H1 (cell line): Measurements from ENCODE around the gene CHST13. TPM values are rescaled to one million over a fixed set of nuclear protein-coding genes. Genes with fewer than 3 reads are reported as not detected.

Source experiments
- CTCF ChIA-PET: fragments of 300-600 bp; sonication (Branson Sonifier 250); formaldehyde crosslinking; loops from one replicate; lab custom pipeline; 2021; ENCODE audit not compliant: partially characterized antibody; lab: Charles Lee
- POLR2A ChIA-PET: fragments of 300-600 bp; sonication (Branson Sonifier 250); formaldehyde crosslinking; loops from one replicate; lab custom pipeline; 2021; ENCODE audit warnings: inconsistent platforms; ENCODE audit not compliant: partially characterized antibody; lab: Charles Lee
- DNase-seq, 2 experiments: peaks; one replicate each; pipeline versions ENCODE4 v3.0.0 to v3.0.0-alpha.2; 2010 to 2022; ENCODE audit warnings: low spot score in 2 of 2, low read depth in 1 of 2, mixed read lengths in 1 of 2
- FAIRE-seq: peaks from 2 replicates; lab custom pipeline; 2011; peaks lifted over from hg19 to GRCh38; lab: Jason Lieb, UNC
- H2AFZ ChIP-seq: 2 replicates; pipeline ENCODE4 v1.8.1; 2012; ENCODE audit warnings: low read length, inconsistent platforms
- H2AK5ac ChIP-seq: 2 replicates; pipeline ENCODE4 v1.6.1; 2013; ENCODE audit warnings: low read depth, low read length
- H2BK120ac ChIP-seq: replicated peaks from 2 replicates; pipeline ENCODE3; 2013; ENCODE audit warnings: low read depth, low read length, inconsistent platforms
- H2BK12ac ChIP-seq: 2 replicates; pipeline ENCODE4 v1.6.1; 2013; ENCODE audit warnings: low read depth, low read length
- H2BK15ac ChIP-seq: 2 replicates; pipeline ENCODE4 v1.6.1; 2013; ENCODE audit warnings: low read length
- H2BK20ac ChIP-seq: 2 replicates; pipeline ENCODE4 v1.6.1; 2013; ENCODE audit warnings: low read length
- H2BK5ac ChIP-seq: 2 replicates; pipeline ENCODE4 v1.6.1; 2013; ENCODE audit warnings: low read depth, low read length
- H3K14ac ChIP-seq: 2 replicates; pipeline ENCODE4 v1.6.1; 2013; ENCODE audit warnings: inconsistent platforms; ENCODE audit not compliant: insufficient read length
- H3K18ac ChIP-seq: 2 replicates; pipeline ENCODE4 v1.6.1; 2013; ENCODE audit warnings: low read length; ENCODE audit errors: extremely low read depth
- H3K23ac ChIP-seq: 2 replicates; pipeline ENCODE4 v1.6.1; 2013; ENCODE audit warnings: inconsistent platforms; ENCODE audit not compliant: insufficient read length
- H3K23me2 ChIP-seq: 2 replicates; pipeline ENCODE4 v1.6.1; 2013; ENCODE audit warnings: low read depth, low read length
- H3K27ac ChIP-seq: 2 replicates; pipeline ENCODE4 v1.6.1; 2011; ENCODE audit warnings: low read depth, low read length, inconsistent platforms
- H3K27me3 ChIP-seq, 4 experiments: replicated peaks in 1 of 4; 1 replicate in 1 of 4; 2 replicates in 3 of 4; pipeline versions ENCODE4 v1.6.1 to v1.8.1; 2011 to 2013; ENCODE audit warnings: low read length in 3 of 4, mild to moderate bottlenecking in 3 of 4, inconsistent platforms in 2 of 4, mixed read lengths in 2 of 4, moderate library complexity in 1 of 4; ENCODE audit not compliant: control insufficient read depth in 3 of 4, insufficient read depth in 3 of 4; ENCODE audit errors: extremely low read depth in 1 of 4
- H3K36me3 ChIP-seq, 4 experiments: 2 replicates each; pipeline versions ENCODE4 v1.6.1 to v1.8.1; 2011 to 2013; ENCODE audit warnings: mild to moderate bottlenecking in 4 of 4, low read length in 3 of 4, moderate library complexity in 2 of 4, control low read depth in 1 of 4, inconsistent platforms in 1 of 4; ENCODE audit not compliant: insufficient read depth in 4 of 4, control insufficient read depth in 2 of 4
- H3K4ac ChIP-seq: replicated peaks from 2 replicates; pipeline ENCODE3; 2013; ENCODE audit warnings: low read length, low read depth, mixed read lengths, inconsistent platforms; ENCODE audit not compliant: insufficient read length
- H3K4me1 ChIP-seq, 4 experiments: replicated peaks in 1 of 4; 1 replicate in 1 of 4; 2 replicates in 3 of 4; pipeline versions ENCODE4 v1.6.1 to v1.8.1; 2011 to 2013; ENCODE audit warnings: low read length in 3 of 4, inconsistent platforms in 2 of 4, mixed read lengths in 1 of 4; ENCODE audit not compliant: insufficient read depth in 4 of 4, control insufficient read depth in 3 of 4
- H3K4me2 ChIP-seq, 2 experiments: 2 replicates each; pipeline versions ENCODE4 v1.6.1 to v1.8.1; 2011 to 2013; ENCODE audit warnings: low read depth in 2 of 2, low read length in 2 of 2, control low read depth in 1 of 2, inconsistent platforms in 1 of 2, mild to moderate bottlenecking in 1 of 2; ENCODE audit not compliant: insufficient read depth in 1 of 2
- H3K4me3 ChIP-seq, 4 experiments: fragments of 200-600, 300-600 bp in 1 of 4; sonication (generic), shearing (Covaris generic), sonication (Bioruptor Twin) in 1 of 4; 2 replicates each; pipeline versions ENCODE4 v1.5.1 to v1.8.1; 2011 to 2016; ENCODE audit warnings: low read length in 4 of 4, low read depth in 3 of 4, control low read depth in 2 of 4, inconsistent platforms in 2 of 4, mild to moderate bottlenecking in 2 of 4, mixed read lengths in 1 of 4, moderate library complexity in 1 of 4; ENCODE audit not compliant: insufficient read depth in 2 of 4; ENCODE audit errors: extremely low read depth in 1 of 4
- H3K56ac ChIP-seq: replicated peaks from 2 replicates; pipeline ENCODE3; 2013; ENCODE audit warnings: low read depth, mild to moderate bottlenecking, mixed read lengths, low read length, inconsistent platforms; ENCODE audit not compliant: insufficient read length
- H3K79me1 ChIP-seq: 2 replicates; pipeline ENCODE4 v1.6.1; 2013; ENCODE audit warnings: low read depth, low read length, control low read depth
- H3K79me2 ChIP-seq, 2 experiments: 2 replicates each; pipeline versions ENCODE4 v1.6.1 to v1.8.1; 2012 to 2013; ENCODE audit warnings: low read length in 2 of 2, mild to moderate bottlenecking in 2 of 2, inconsistent platforms in 1 of 2; ENCODE audit not compliant: insufficient read depth in 2 of 2, control insufficient read depth in 1 of 2
- H3K9ac ChIP-seq, 4 experiments: replicated peaks in 1 of 4; 1 replicate in 1 of 4; 2 replicates in 3 of 4; pipeline versions ENCODE4 v1.6.1 to v1.8.1; 2011 to 2013; ENCODE audit warnings: low read depth in 3 of 4, low read length in 3 of 4, control low read depth in 2 of 4, mild to moderate bottlenecking in 2 of 4, moderate library complexity in 2 of 4, inconsistent platforms in 1 of 4; ENCODE audit errors: extremely low read depth in 1 of 4
- H3K9me3 ChIP-seq, 2 experiments: 2 replicates each; pipeline versions ENCODE4 v1.6.1 to v1.8.1; 2012 to 2013; ENCODE audit warnings: mild to moderate bottlenecking in 2 of 2, moderate library complexity in 2 of 2, control low read depth in 1 of 2, inconsistent platforms in 1 of 2, low read depth in 1 of 2, low read length in 1 of 2, mixed read lengths in 1 of 2; ENCODE audit not compliant: insufficient read depth in 2 of 2
- H4K20me1 ChIP-seq, 2 experiments: replicated peaks in 1 of 2; 2 replicates each; pipeline versions ENCODE3 to v1.8.1; 2011 to 2013; ENCODE audit warnings: inconsistent platforms in 2 of 2, low read length in 2 of 2, mild to moderate bottlenecking in 1 of 2; ENCODE audit not compliant: insufficient read depth in 2 of 2, control insufficient read depth in 1 of 2
- H4K5ac ChIP-seq: 2 replicates; pipeline ENCODE4 v1.6.1; 2013; ENCODE audit warnings: low read length, low read depth, mixed read lengths, inconsistent platforms; ENCODE audit not compliant: insufficient read length
- H4K8ac ChIP-seq: 2 replicates; pipeline ENCODE4 v1.8.0; 2013; ENCODE audit warnings: mild to moderate bottlenecking, moderate library complexity, low read length, inconsistent platforms; ENCODE audit not compliant: insufficient read depth; ENCODE audit errors: extremely low read depth
- H4K91ac ChIP-seq: replicated peaks from 2 replicates; pipeline ENCODE3; 2013; ENCODE audit warnings: low read length, mixed read lengths, inconsistent platforms; ENCODE audit not compliant: insufficient read length
- BCL11A ChIP-seq, 2 experiments: IDR thresholded peaks; one replicate each; pipeline ENCODE4 v1.6.1; 2011; ENCODE audit warnings: low read depth in 2 of 2, low read length in 2 of 2, mild to moderate bottlenecking in 2 of 2
- CREB1 ChIP-seq: IDR thresholded peaks from 2 replicates; pipeline ENCODE4 v1.6.1; 2012; ENCODE audit warnings: inconsistent platforms
- E2F6 ChIP-seq: IDR thresholded peaks from 2 replicates; pipeline ENCODE4 v1.6.1; 2012; ENCODE audit warnings: inconsistent platforms
- KDM1A ChIP-seq: fragments of 200-600, 300-600 bp; sonication (generic); IDR thresholded peaks from 2 replicates; pipeline ENCODE4 v1.7.1; 2016; ENCODE audit warnings: mild to moderate bottlenecking, low read length, borderline replicate concordance
- MAFK ChIP-seq: IDR thresholded peaks from 2 replicates; pipeline ENCODE4 v1.6.1; 2012; ENCODE audit warnings: low read depth, mild to moderate bottlenecking, improper control_type of control experiment, low read length
- NANOG ChIP-seq: IDR thresholded peaks from 2 replicates; pipeline ENCODE4 v1.6.1; 2011; ENCODE audit warnings: low read length, low read depth, mild to moderate bottlenecking, inconsistent platforms; ENCODE audit not compliant: insufficient read depth, poor library complexity, severe bottlenecking
- POLR2A ChIP-seq, 2 experiments: IDR thresholded peaks; 1 replicate in 1 of 2; 2 replicates in 1 of 2; pipeline ENCODE4 v1.6.1; 2011; ENCODE audit warnings: low read depth in 2 of 2, low read length in 2 of 2, mild to moderate bottlenecking in 2 of 2; ENCODE audit errors: control extremely low read depth in 1 of 2
- SIRT6 ChIP-seq: IDR thresholded peaks from one replicate; pipeline ENCODE4 v1.7.1; 2012; ENCODE audit warnings: low read length, inconsistent platforms
- SIX5 ChIP-seq: IDR thresholded peaks from 2 replicates; pipeline ENCODE4 v1.6.1; 2011; ENCODE audit warnings: mild to moderate bottlenecking, low read depth, low read length
- TBP ChIP-seq: IDR thresholded peaks from 2 replicates; pipeline ENCODE4 v1.6.1; 2011; ENCODE audit warnings: low read depth, low read length, improper control_type of control experiment
- WGBS, 2 experiments: shearing (Covaris generic) in 1 of 2; methylation state at CpG; one replicate each; pipeline versions ENCODE4 v1.1.6 to v1.1.7; 2013 to 2015; ENCODE audit warnings: low lambda C conversion rate in 2 of 2, mixed read lengths in 2 of 2, inconsistent platforms in 1 of 2, low coverage in 1 of 2, missing lambda C conversion rate in 1 of 2; ENCODE audit not compliant: insufficient replicate concordance in 2 of 2, insufficient coverage in 1 of 2, insufficient read length in 1 of 2; ENCODE audit errors: extremely low coverage in 1 of 2, missing lambda C conversion rate in 1 of 2; 5-methylcytosine and 5-hydroxymethylcytosine counted together
- polyA plus RNA-seq, 7 experiments: library from polyadenylated mRNA; depleted of rRNA in 3 of 7; stranded (reverse) in 5 of 7; unstranded in 2 of 7; fragments of >200 nt in 5 of 7; fragments of 200-250 nt in 2 of 7; gene quantifications; 1 replicate in 5 of 7; 2 replicates in 1 of 7; 4 replicates in 1 of 7; pipeline versions ENCODE4 v1.2.1 to v1.2.3, GENCODE V29; 2011 to 2013; ENCODE audit warnings: missing spikeins in 2 of 7, mixed read lengths in 2 of 7
- total RNA-seq: library from RNA; stranded (reverse); fragmentation: NEBNext Ultra II Directional; extraction: Animal tissue kit (Norgen Biotek cat#: 25700); gene quantifications from 2 replicates; pipeline ENCODE4 v1.2.1, GENCODE V29; 2021
- TF ChIP-seq, protein P1 (sequence below): IDR thresholded peaks from 2 replicates; pipeline ENCODE4 v1.6.1; 2012; ENCODE audit warnings: inconsistent platforms
- TF ChIP-seq, protein P2 (sequence below), 3 experiments: IDR thresholded peaks; 1 replicate in 2 of 3; 2 replicates in 1 of 3; pipeline versions ENCODE4 v1.5.1 to v1.6.1; 2011; ENCODE audit warnings: low read length in 3 of 3, mild to moderate bottlenecking in 3 of 3, inconsistent platforms in 2 of 3, low read depth in 1 of 3, moderate library complexity in 1 of 3; ENCODE audit not compliant: insufficient read depth in 1 of 3; ENCODE audit errors: control extremely low read depth in 1 of 3

The CHST13 gene
- total and polyA plus RNA-seq, 2 of the 8 experiments (the other 6 are each of a cell fraction or from before 2014, with no cell fraction given), result 5.4 to 11.7 TPM

DNA sequence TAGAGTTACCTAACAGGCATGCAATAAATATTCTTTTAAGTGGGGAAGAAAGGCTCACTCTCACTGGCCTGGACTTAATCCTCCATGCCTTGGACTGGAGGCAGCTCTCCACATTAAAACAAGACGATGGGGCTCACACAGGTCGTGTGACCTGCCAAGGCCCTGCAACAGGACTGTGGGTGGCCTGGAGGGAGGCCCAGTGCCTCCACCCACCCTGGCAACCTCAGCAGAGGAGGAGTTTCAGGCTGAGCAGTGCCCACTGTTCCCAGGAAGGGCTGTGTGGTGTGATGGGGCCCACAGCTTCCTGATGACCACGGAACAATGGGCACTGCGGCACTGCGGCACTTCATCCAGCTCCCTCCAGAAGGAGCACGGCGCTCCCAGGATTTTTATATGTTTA is 11.9 kb upstream of the CHST13 start:
- Histone ChIP-seq H2BK20ac (no peak overlapping the region), H2AK5ac (no peak overlapping the region), H3K9me3 (no peaks in the 10 kb centered on the region), H3K9ac (no peak overlapping the region), H3K23me2 (no peaks in the 10 kb centered on the region; the same call in 1 of the 2 replicates), H3K4me2 (no peak overlapping the region), H3K36me3 (no peaks in the 10 kb centered on the region), H3K14ac (peak overlapping the region; percentile 73), H3K4me3 (no peak overlapping the region), H2BK5ac (no peak overlapping the region), H3K4me1 (no peaks in the 10 kb centered on the region), H3K56ac (no peak overlapping the region), H2AFZ (no peak overlapping the region), H2BK15ac (no peak overlapping the region), H3K18ac (no peak overlapping the region), H3K27me3 (no peaks in the 10 kb centered on the region), H3K79me1 (no peaks in the 10 kb centered on the region), H4K5ac (no peak overlapping the region), H2BK12ac (no peak overlapping the region), H3K79me2 (no peaks in the 10 kb centered on the region), H2BK120ac (no peak overlapping the region), H3K4ac (no peak overlapping the region), H3K27ac (no peak overlapping the region), H4K20me1 (no peaks in the 10 kb centered on the region), H4K8ac (peak overlapping the region; percentile 62; the same call in 1 of the 2 replicates), H4K91ac (no peak overlapping the region), H3K23ac (no peak overlapping the region)
- CTCF ChIA-PET, result interaction anchor here (0.6 to 5.3 kb wide), 10 partner anchors 9 to 470 kb away, joined by 3 to 30 read pairs (median 3); partner anchors contain the start of gene PLXNA1
- no peak for DNase-seq
- POLR2A ChIA-PET, result no interaction called here
- 91% methylated on average over 7 of the region's 7 CpGs; no CpG with 5 or more reads in 1 of the 2 experiments for WGBS, 2 experiments
- no peak for FAIRE-seq
- TF ChIP-seq TBP (no peak), E2F6 (no peak), CREB1 (no peak), BCL11A (IDR thresholded peaks at IDR 0.05; ENCODE audit: low read depth in 2 of 2, low read length in 2 of 2) (no peak), SIX5 (no peak), SIRT6 (no peak), KDM1A (no peak), MAFK (no peak), NANOG (no peak), POLR2A (IDR thresholded peaks at IDR 0.05; ENCODE audit: control extremely low read depth in 1 of 2, low read depth in 2 of 2, low read length in 2 of 2) (no peak)
- TF ChIP-seq, protein P1, sequence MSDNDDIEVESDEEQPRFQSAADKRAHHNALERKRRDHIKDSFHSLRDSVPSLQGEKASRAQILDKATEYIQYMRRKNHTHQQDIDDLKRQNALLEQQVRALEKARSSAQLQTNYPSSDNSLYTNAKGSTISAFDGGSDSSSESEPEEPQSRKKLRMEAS, result no peak
- TF ChIP-seq, protein P2, sequence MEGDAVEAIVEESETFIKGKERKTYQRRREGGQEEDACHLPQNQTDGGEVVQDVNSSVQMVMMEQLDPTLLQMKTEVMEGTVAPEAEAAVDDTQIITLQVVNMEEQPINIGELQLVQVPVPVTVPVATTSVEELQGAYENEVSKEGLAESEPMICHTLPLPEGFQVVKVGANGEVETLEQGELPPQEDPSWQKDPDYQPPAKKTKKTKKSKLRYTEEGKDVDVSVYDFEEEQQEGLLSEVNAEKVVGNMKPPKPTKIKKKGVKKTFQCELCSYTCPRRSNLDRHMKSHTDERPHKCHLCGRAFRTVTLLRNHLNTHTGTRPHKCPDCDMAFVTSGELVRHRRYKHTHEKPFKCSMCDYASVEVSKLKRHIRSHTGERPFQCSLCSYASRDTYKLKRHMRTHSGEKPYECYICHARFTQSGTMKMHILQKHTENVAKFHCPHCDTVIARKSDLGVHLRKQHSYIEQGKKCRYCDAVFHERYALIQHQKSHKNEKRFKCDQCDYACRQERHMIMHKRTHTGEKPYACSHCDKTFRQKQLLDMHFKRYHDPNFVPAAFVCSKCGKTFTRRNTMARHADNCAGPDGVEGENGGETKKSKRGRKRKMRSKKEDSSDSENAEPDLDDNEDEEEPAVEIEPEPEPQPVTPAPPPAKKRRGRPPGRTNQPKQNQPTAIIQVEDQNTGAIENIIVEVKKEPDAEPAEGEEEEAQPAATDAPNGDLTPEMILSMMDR (IDR thresholded peaks at IDR 0.05; ENCODE audit: control extremely low read depth in 1 of 3, insufficient read depth in 1 of 3, low read depth in 1 of 3, low read length in 3 of 3), result no peak
